Measurements from ENCODE around the gene GSE1.

The GSE1 gene

GRCh38 chr16:85611444-85612190 lies 1.5 kb upstream of the GSE1 start (continued):
- no peak for TF ChIP-seq HOXA7 (CRISPR knock-in tag; IDR thresholded peaks at IDR 0.05; ENCODE audit: borderline replicate concordance)
- TF ChIP-seq, protein P1, sequence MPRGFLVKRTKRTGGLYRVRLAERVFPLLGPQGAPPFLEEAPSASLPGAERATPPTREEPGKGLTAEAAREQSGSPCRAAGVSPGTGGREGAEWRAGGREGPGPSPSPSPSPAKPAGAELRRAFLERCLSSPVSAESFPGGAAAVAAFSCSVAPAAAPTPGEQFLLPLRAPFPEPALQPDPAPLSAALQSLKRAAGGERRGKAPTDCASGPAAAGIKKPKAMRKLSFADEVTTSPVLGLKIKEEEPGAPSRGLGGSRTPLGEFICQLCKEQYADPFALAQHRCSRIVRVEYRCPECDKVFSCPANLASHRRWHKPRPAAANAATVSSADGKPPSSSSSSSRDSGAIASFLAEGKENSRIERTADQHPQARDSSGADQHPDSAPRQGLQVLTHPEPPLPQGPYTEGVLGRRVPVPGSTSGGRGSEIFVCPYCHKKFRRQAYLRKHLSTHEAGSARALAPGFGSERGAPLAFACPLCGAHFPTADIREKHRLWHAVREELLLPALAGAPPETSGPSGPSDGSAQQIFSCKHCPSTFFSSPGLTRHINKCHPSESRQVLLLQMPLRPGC (tag by site-specific recombination; IDR thresholded peaks at IDR 0.05), result no peak; the same call in 1 of the 2 replicates
- TF ChIP-seq ZNF19 (tag by site-specific recombination; IDR thresholded peaks at IDR 0.05; ENCODE audit: low read depth), result no peak
- no peak for TF ChIP-seq OVOL3 (tag by site-specific recombination; IDR thresholded peaks at IDR 0.05)
- TF ChIP-seq ZFP41 (tag by site-specific recombination; IDR thresholded peaks at IDR 0.05; ENCODE audit: borderline replicate concordance), result no peak
- TF ChIP-seq ZSCAN5A (tag by site-specific recombination; IDR thresholded peaks at IDR 0.05), result no peak
- TF ChIP-seq ZNF121 (tag by site-specific recombination; IDR thresholded peaks at IDR 0.05), result no peak
- no peak for TF ChIP-seq ZNF394 (tag by site-specific recombination; IDR thresholded peaks at IDR 0.05; ENCODE audit: borderline replicate concordance)
- TF ChIP-seq ZNF621 (tag by site-specific recombination; IDR thresholded peaks at IDR 0.05), result no peak
- TF ChIP-seq ZNF701 (tag by site-specific recombination; IDR thresholded peaks at IDR 0.05), result no peak
- no peak for TF ChIP-seq ZNF785 (tag by site-specific recombination; IDR thresholded peaks at IDR 0.05)
- TF ChIP-seq, protein P2, sequence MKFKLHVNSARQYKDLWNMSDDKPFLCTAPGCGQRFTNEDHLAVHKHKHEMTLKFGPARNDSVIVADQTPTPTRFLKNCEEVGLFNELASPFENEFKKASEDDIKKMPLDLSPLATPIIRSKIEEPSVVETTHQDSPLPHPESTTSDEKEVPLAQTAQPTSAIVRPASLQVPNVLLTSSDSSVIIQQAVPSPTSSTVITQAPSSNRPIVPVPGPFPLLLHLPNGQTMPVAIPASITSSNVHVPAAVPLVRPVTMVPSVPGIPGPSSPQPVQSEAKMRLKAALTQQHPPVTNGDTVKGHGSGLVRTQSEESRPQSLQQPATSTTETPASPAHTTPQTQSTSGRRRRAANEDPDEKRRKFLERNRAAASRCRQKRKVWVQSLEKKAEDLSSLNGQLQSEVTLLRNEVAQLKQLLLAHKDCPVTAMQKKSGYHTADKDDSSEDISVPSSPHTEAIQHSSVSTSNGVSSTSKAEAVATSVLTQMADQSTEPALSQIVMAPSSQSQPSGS (tag by site-specific recombination; IDR thresholded peaks at IDR 0.05; ENCODE audit: low read depth), result no peak
- TF ChIP-seq ZNF777 (tag by site-specific recombination; IDR thresholded peaks at IDR 0.05; ENCODE audit: borderline replicate concordance), result no peak
- TF ChIP-seq ZNF843 (tag by site-specific recombination; IDR thresholded peaks at IDR 0.05), result peak; percentile 23; the same call in 1 of the 2 replicates
- TF ChIP-seq GLI2 (tag by site-specific recombination; IDR thresholded peaks at IDR 0.05; ENCODE audit: borderline replicate concordance, low read depth), result no peak
- TF ChIP-seq ZNF791 (tag by site-specific recombination; IDR thresholded peaks at IDR 0.05), result no peak
- TF ChIP-seq ZBTB8A (tag by site-specific recombination; IDR thresholded peaks at IDR 0.05), result peak; percentile 91
- no peak for TF ChIP-seq ZBTB21 (tag by site-specific recombination; IDR thresholded peaks at IDR 0.05)
- TF ChIP-seq MZF1 (tag by site-specific recombination; IDR thresholded peaks at IDR 0.05; ENCODE audit: borderline replicate concordance), result no peak
- TF ChIP-seq PRDM1 (tag by site-specific recombination; IDR thresholded peaks at IDR 0.05), result no peak
- TF ChIP-seq ZSCAN23 (tag by site-specific recombination; IDR thresholded peaks at IDR 0.05), result no peak
- no peak for TF ChIP-seq GLI4 (tag by site-specific recombination; IDR thresholded peaks at IDR 0.05)
- no peak for TF ChIP-seq ZNF529 (tag by site-specific recombination; IDR thresholded peaks at IDR 0.05; ENCODE audit: insufficient replicate concordance)
- no peak for TF ChIP-seq ZNF148 (tag by site-specific recombination; IDR thresholded peaks at IDR 0.05; ENCODE audit: borderline replicate concordance)
- no peak for TF ChIP-seq REPIN1 (tag by site-specific recombination; IDR thresholded peaks at IDR 0.05; ENCODE audit: low read depth)
- no peak for TF ChIP-seq ZNF837 (tag by site-specific recombination; IDR thresholded peaks at IDR 0.05)
- peak; percentile 82 for TF ChIP-seq ZXDB (tag by site-specific recombination; IDR thresholded peaks at IDR 0.05)
- TF ChIP-seq, protein P3, sequence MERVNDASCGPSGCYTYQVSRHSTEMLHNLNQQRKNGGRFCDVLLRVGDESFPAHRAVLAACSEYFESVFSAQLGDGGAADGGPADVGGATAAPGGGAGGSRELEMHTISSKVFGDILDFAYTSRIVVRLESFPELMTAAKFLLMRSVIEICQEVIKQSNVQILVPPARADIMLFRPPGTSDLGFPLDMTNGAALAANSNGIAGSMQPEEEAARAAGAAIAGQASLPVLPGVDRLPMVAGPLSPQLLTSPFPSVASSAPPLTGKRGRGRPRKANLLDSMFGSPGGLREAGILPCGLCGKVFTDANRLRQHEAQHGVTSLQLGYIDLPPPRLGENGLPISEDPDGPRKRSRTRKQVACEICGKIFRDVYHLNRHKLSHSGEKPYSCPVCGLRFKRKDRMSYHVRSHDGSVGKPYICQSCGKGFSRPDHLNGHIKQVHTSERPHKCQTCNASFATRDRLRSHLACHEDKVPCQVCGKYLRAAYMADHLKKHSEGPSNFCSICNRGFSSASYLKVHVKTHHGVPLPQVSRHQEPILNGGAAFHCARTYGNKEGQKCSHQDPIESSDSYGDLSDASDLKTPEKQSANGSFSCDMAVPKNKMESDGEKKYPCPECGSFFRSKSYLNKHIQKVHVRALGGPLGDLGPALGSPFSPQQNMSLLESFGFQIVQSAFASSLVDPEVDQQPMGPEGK (tag by site-specific recombination; IDR thresholded peaks at IDR 0.05), result peak; percentile 70
- no peak for TF ChIP-seq ZNF146 (tag by site-specific recombination; IDR thresholded peaks at IDR 0.05)
